GM12878 (cell line): ENCODE results near the gene HSPB7. TPM values are rescaled to one million over a fixed set of nuclear protein-coding genes. Genes with fewer than 3 reads are reported as not detected.

Source experiments
- ATAC-seq: fragments of 200-7000 bp; cut with Tn5 transposase; 3 replicates; pipeline ENCODE4 v1.9.1; 2020; ENCODE audit warnings: mild to moderate bottlenecking, moderate library complexity
- BruUV-seq: library from RNA; stranded (reverse); fragments of 400-500 nt; replicated peaks from 2 replicates; lab custom pipeline; 2021; lab: Mats Ljungman, UMichigan
- CTCF ChIA-PET: fragments of 300-600 bp; sonication (Branson Sonifier 250); formaldehyde crosslinking; extraction: SDS; loops from one replicate; lab custom pipeline; 2021; ENCODE audit warnings: inconsistent platforms; lab: Yijun Ruan, JAX
- POLR2A ChIA-PET: fragments of 350-600 bp; formaldehyde crosslinking; extraction: SDS; loops from one replicate; lab custom pipeline; 2021; ENCODE audit warnings: inconsistent platforms; lab: Charles Lee
- RAD21 ChIA-PET: fragments of 300-600 bp; sonication (Branson Sonifier 250); formaldehyde crosslinking; loops from one replicate; lab custom pipeline; 2023; ENCODE audit warnings: antibody characterized with exemption; ENCODE audit not compliant: unreplicated experiment; lab: Charles Lee
- SMC1A ChIA-PET: fragments of 300-600 bp; sonication (Branson Sonifier 250); formaldehyde crosslinking; loops from one replicate; lab custom pipeline; 2023; ENCODE audit not compliant: unreplicated experiment, uncharacterized antibody; lab: Charles Lee
- DNase-seq: peaks from one replicate; pipeline ENCODE4 v3.0.0-alpha.2; 2011; ENCODE audit warnings: low read depth, low spot score
- FAIRE-seq: peaks from 3 replicates; lab custom pipeline; 2011; peaks lifted over from hg19 to GRCh38; lab: Jason Lieb, UNC
- H2AFZ ChIP-seq: 2 replicates; pipeline ENCODE4 v1.6.0; 2011; ENCODE audit warnings: low read depth, low read length, control low read depth; ENCODE audit not compliant: control insufficient read depth
- H3K27ac ChIP-seq: 2 replicates; pipeline ENCODE4 v1.5.1; 2011; ENCODE audit warnings: control low read depth; ENCODE audit not compliant: control insufficient read depth, insufficient read depth
- H3K27me3 ChIP-seq, 2 experiments: replicated peaks in 1 of 2; 2 replicates each; pipeline versions ENCODE4 v1.6.0 to v1.6.1; 2011; ENCODE audit warnings: low read length in 1 of 2; ENCODE audit not compliant: control insufficient read depth in 2 of 2, insufficient read depth in 2 of 2
- H3K36me3 ChIP-seq, 2 experiments: 2 replicates each; pipeline ENCODE4 v1.5.1; 2011; ENCODE audit warnings: low read length in 1 of 2; ENCODE audit not compliant: control insufficient read depth in 2 of 2, insufficient read depth in 2 of 2
- H3K4me1 ChIP-seq: 2 replicates; pipeline ENCODE4 v1.6.1; 2011; ENCODE audit warnings: mild to moderate bottlenecking, low read length, moderate library complexity, mixed read lengths; ENCODE audit not compliant: control insufficient read depth, insufficient read depth
- H3K4me2 ChIP-seq: 2 replicates; pipeline ENCODE4 v1.6.0; 2011; ENCODE audit warnings: control low read depth; ENCODE audit not compliant: control insufficient read depth, insufficient read depth
- H3K4me3 ChIP-seq: fragments of 200-600 bp; sonication (generic); 2 replicates; pipeline ENCODE4 v1.5.1; 2016
- H3K79me2 ChIP-seq: 2 replicates; pipeline ENCODE4 v1.6.0; 2011; ENCODE audit warnings: low read length; ENCODE audit not compliant: control insufficient read depth, insufficient read depth
- H3K9ac ChIP-seq: 2 replicates; pipeline ENCODE4 v1.8.0; 2011; ENCODE audit warnings: low read length, control low read depth, mixed read lengths; ENCODE audit not compliant: control insufficient read depth, insufficient read depth
- H3K9me3 ChIP-seq: replicated peaks from 3 replicates; pipeline ENCODE4 v1.5.1; 2011; ENCODE audit warnings: mild to moderate bottlenecking, low read length; ENCODE audit not compliant: control insufficient read depth, insufficient read depth
- H4K20me1 ChIP-seq: 2 replicates; pipeline ENCODE4 v1.6.0; 2011; ENCODE audit not compliant: control insufficient read depth, insufficient read depth
- IRF5 ChIP-seq: fragments of 450-650 bp; IDR thresholded peaks from 2 replicates; pipeline ENCODE4 v1.6.1; 2017; ENCODE audit warnings: borderline replicate concordance
- KLF5 ChIP-seq: fragments of 450-650 bp; IDR thresholded peaks from 2 replicates; pipeline ENCODE4 v1.6.1; 2014; ENCODE audit warnings: mild to moderate bottlenecking; ENCODE audit not compliant: partially characterized antibody
- MXI1 ChIP-seq: fragments of 150-350 bp; IDR thresholded peaks from 2 replicates; pipeline ENCODE4 v1.6.1; 2011; ENCODE audit warnings: low read depth, mild to moderate bottlenecking, inconsistent platforms, low read length, improper control_type of control experiment
- NFIC ChIP-seq: IDR thresholded peaks from 2 replicates; pipeline ENCODE4 v1.6.1; 2012; ENCODE audit warnings: low read depth, mild to moderate bottlenecking, inconsistent platforms, low read length, moderate library complexity
- USF2 ChIP-seq: IDR thresholded peaks from 2 replicates; pipeline ENCODE4 v1.6.1; 2011; ENCODE audit warnings: low read depth, low read length, improper control_type of control experiment, borderline replicate concordance
- ZBED1 ChIP-seq: IDR thresholded peaks from 2 replicates; pipeline ENCODE4 v1.6.1; 2016; ENCODE audit warnings: borderline replicate concordance
- WGBS: methylation state at CpG from one replicate; pipeline ENCODE4 v1.1.6; 2016; ENCODE audit warnings: low lambda C conversion rate; ENCODE audit not compliant: insufficient replicate concordance, insufficient coverage; ENCODE audit errors: missing lambda C conversion rate; 5-methylcytosine and 5-hydroxymethylcytosine counted together
- in situ Hi-C: fragments of 300-500 bp; cut with MboI; formaldehyde crosslinking; loops from 9 replicates; pipeline ENCODE4 v1.14.3; 2018; ENCODE audit warnings: mixed read lengths
- intact Hi-C: fragments of 100-400 bp; cut with micrococcal nuclease; formaldehyde crosslinking; loops from one replicate; pipeline ENCODE4 v1.14.2; 2022; ENCODE audit not compliant: unreplicated experiment
- polyA plus RNA-seq, 11 experiments: library from polyadenylated mRNA; depleted of rRNA in 4 of 11; unstranded in 6 of 11; stranded (reverse) in 5 of 11; fragments of >200 nt; fragmentation: Nextera tagmentation in 4 of 11; fragmentation: Illumina TruSeq in 1 of 11; extraction: Ambion mirVana in 4 of 11; extraction: Trizol in 1 of 11; gene quantifications; 1 replicate in 1 of 11; 2 replicates in 10 of 11; pipeline versions ENCODE4 v1.2.1 to v1.2.3, GENCODE V29; 2011 to 2016; ENCODE audit warnings: inconsistent platforms in 2 of 11, missing spikeins in 2 of 11, low read depth in 1 of 11
- total RNA-seq, 4 experiments: library from RNA; depleted of rRNA in 3 of 4; stranded (reverse); fragments of >200 nt in 3 of 4; fragmentation: Illumina TruSeq in 1 of 4; extraction: Trizol in 1 of 4; gene quantifications; 2 replicates each; pipeline versions ENCODE4 v1.2.1 to v1.2.3, GENCODE V29; 2013 to 2021

HSPB7 gene
- total and polyA plus RNA-seq, 10 of the 15 experiments (the other 5 are each of a cell fraction or from before 2014, with no cell fraction given): 0.34 TPM; not detected in 9

- no peak for TF ChIP-seq KLF5
- TF ChIP-seq USF2: no peak
Measured at GRCh38 chr1:16055613-16056520, 38.0 kb upstream of the HSPB7 start (continued).

GRCh38 chr1:16054598-16055540 is 37.0 kb upstream of the HSPB7 start:
- Histone ChIP-seq H3K79me2 (no peaks in the 10 kb centered on the region), H3K9ac (no peak overlapping the region), H2AFZ (no peak overlapping the region), H3K27me3 (no peaks in the 10 kb centered on the region)
- no peak for FAIRE-seq
- TF ChIP-seq IRF5 (no peak), ZBED1 (no peak), MXI1 (no peak), NFIC (no peak)
- TF ChIP-seq, all 136 proteins: peak for 0
- POLR2A ChIA-PET: no interaction called here
- BruUV-seq: no TSS peak
- Histone ChIP-seq H3K4me2 (no peak overlapping the region), H3K4me1 (no peaks in the 10 kb centered on the region), H3K4me3 (no peak overlapping the region), H4K20me1 (no peaks in the 10 kb centered on the region), H3K9me3 (no peaks in the 10 kb centered on the region), H3K27ac (no peak overlapping the region), H3K36me3 (no peaks in the 10 kb centered on the region)
- SMC1A ChIA-PET: interaction anchor here (0.8 to 3.5 kb wide), 3 partner anchors 44 to 49 kb away, joined by 3 to 17 read pairs (median 12); no protein-coding TSS in a partner anchor
- intact Hi-C loops: loop anchor here (10.0 kb wide), 1 partner anchor 110 kb away; no protein-coding TSS in a partner anchor
- in situ Hi-C loops: no loop called here
- CTCF ChIA-PET: interaction anchor here (0.9 to 5.5 kb wide), 11 partner anchors 9 to 263 kb away, joined by 3 to 81 read pairs (median 4); no protein-coding TSS in a partner anchor
- DNase-seq (no peak), ATAC-seq (no peak)
- 45% methylated on average over 7 of the region's 7 CpGs for WGBS
- RAD21 ChIA-PET: interaction anchor here (0.6 to 2.3 kb wide), 6 partner anchors 40 to 263 kb away, joined by 3 to 9 read pairs (median 4); no protein-coding TSS in a partner anchor
